ENCODE results near the gene GCGR. TPM values are rescaled to one million over a fixed set of nuclear protein-coding genes. Genes with fewer than 3 reads are reported as not detected.

GCGR gene
- total and polyA plus RNA-seq, 10 of the 15 experiments (the other 5 are each of a cell fraction or from before 2014, with no cell fraction given) = not detected

DNA sequence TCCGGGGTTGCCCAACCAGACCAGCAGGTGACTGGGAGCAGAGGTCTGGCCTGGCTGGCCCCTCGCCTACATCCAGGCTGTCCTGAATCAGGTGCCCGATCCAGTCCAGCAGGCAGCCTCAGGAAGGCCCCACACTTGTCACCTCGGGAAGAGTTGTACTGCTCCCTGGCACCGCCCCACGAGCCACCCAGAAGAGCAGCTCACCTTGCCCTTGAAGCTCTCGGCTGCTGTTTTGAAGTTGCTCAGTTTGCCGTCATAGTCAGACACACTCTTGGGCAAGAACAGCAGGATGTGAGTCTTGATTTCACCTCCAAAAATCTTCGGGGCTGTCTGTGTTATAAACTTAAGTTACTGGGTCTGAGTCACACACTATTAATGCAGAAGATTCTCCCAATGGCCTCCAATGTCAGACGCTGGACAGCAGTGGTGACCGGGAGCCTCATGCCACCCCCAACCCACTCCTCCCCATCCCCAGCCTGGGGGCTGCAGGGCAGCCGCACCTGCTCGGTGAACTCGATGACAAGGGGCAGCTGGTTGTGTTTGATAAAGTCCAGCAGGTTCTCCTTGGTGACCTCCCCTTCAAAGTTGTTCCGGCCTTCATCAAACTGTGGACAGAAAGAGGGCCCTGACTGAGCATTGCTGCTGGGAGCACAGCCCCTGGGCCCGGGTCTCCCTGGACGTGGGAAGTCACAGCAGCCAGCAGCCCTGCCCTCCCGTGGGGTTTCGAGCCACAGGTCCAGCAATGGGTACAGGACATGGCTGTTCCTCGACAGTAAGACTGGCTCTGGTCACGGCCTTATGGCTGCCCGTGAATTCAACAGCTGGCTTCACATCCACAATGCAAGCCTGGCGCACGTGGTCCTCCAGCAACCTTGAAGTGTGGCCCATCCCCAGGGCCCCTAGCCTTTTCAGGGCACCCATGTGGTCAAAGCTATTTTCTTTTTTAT is 43.1 kb downstream of the GCGR start:
- H3K79me2 ChIP-seq (ENCODE audit: control insufficient read depth, insufficient read depth, low read length) = no peaks in the 10 kb centered on the region; the same call in 1 of the 2 replicates
- ATAC-seq (no peak), DNase-seq (ENCODE audit: low read depth, low spot score) (no peak), FAIRE-seq (no peak)
- TF ChIP-seq, protein P1, sequence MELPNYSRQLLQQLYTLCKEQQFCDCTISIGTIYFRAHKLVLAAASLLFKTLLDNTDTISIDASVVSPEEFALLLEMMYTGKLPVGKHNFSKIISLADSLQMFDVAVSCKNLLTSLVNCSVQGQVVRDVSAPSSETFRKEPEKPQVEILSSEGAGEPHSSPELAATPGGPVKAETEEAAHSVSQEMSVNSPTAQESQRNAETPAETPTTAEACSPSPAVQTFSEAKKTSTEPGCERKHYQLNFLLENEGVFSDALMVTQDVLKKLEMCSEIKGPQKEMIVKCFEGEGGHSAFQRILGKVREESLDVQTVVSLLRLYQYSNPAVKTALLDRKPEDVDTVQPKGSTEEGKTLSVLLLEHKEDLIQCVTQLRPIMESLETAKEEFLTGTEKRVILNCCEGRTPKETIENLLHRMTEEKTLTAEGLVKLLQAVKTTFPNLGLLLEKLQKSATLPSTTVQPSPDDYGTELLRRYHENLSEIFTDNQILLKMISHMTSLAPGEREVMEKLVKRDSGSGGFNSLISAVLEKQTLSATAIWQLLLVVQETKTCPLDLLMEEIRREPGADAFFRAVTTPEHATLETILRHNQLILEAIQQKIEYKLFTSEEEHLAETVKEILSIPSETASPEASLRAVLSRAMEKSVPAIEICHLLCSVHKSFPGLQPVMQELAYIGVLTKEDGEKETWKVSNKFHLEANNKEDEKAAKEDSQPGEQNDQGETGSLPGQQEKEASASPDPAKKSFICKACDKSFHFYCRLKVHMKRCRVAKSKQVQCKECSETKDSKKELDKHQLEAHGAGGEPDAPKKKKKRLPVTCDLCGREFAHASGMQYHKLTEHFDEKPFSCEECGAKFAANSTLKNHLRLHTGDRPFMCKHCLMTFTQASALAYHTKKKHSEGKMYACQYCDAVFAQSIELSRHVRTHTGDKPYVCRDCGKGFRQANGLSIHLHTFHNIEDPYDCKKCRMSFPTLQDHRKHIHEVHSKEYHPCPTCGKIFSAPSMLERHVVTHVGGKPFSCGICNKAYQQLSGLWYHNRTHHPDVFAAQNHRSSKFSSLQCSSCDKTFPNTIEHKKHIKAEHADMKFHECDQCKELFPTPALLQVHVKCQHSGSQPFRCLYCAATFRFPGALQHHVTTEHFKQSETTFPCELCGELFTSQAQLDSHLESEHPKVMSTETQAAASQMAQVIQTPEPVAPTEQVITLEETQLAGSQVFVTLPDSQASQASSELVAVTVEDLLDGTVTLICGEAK (IDR thresholded peaks at IDR 0.05; ENCODE audit: borderline replicate concordance) = no peak
- TF ChIP-seq, protein P2, sequence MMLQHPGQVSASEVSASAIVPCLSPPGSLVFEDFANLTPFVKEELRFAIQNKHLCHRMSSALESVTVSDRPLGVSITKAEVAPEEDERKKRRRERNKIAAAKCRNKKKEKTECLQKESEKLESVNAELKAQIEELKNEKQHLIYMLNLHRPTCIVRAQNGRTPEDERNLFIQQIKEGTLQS (IDR thresholded peaks at IDR 0.05; ENCODE audit: borderline replicate concordance, extremely low read depth, low read depth, low read length) = no peak
- TF ChIP-seq TCF3 (IDR thresholded peaks at IDR 0.05; ENCODE audit: borderline replicate concordance, insufficient read depth, low read depth, low read length) (no peak), POLR2A (IDR thresholded peaks at IDR 0.05; ENCODE audit: low read depth, low read length) (peak; percentile 58), RAD21 (IDR thresholded peaks at IDR 0.05; ENCODE audit: insufficient read depth, low read depth, low read length) (no peak)
- TF ChIP-seq, protein P3, sequence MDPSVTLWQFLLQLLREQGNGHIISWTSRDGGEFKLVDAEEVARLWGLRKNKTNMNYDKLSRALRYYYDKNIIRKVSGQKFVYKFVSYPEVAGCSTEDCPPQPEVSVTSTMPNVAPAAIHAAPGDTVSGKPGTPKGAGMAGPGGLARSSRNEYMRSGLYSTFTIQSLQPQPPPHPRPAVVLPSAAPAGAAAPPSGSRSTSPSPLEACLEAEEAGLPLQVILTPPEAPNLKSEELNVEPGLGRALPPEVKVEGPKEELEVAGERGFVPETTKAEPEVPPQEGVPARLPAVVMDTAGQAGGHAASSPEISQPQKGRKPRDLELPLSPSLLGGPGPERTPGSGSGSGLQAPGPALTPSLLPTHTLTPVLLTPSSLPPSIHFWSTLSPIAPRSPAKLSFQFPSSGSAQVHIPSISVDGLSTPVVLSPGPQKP (IDR thresholded peaks at IDR 0.05; ENCODE audit: low read depth, low read length) = no peak
- H3K27ac ChIP-seq (ENCODE audit: control insufficient read depth, insufficient read depth) = no peak overlapping the region
- H3K4me3 ChIP-seq = no peak overlapping the region
- intact Hi-C loops (cut with micrococcal nuclease; ENCODE audit: unreplicated experiment) (no loop called here), in situ Hi-C loops (cut with MboI) (no loop called here)
- no peak overlapping the region for H3K4me2 ChIP-seq (ENCODE audit: control insufficient read depth, insufficient read depth)
- no peaks in the 10 kb centered on the region for H3K9me3 ChIP-seq (replicated peaks; ENCODE audit: control insufficient read depth, insufficient read depth, low read length)
- H2AFZ ChIP-seq (ENCODE audit: control insufficient read depth, low read depth, low read length) = no peak overlapping the region
- SMC1A ChIA-PET (ENCODE audit: uncharacterized antibody, unreplicated experiment) = no interaction called here
- CTCF ChIA-PET = interaction anchor here (0.7 kb wide), 1 partner anchor 23 kb away, joined by 3 read pairs; no protein-coding TSS in a partner anchor
- H3K27me3 ChIP-seq (replicated peaks in 1 of 2; ENCODE audit: control insufficient read depth in 2 of 2, insufficient read depth in 2 of 2, low read length in 1 of 2) = no peaks in the 10 kb centered on the region
- no peaks in the 10 kb centered on the region for H4K20me1 ChIP-seq (ENCODE audit: control insufficient read depth, insufficient read depth)
- BruUV-seq (replicated peaks) = TSS peak; percentile 8
- POLR2A ChIA-PET = interaction anchor here (0.6 kb wide), 1 partner anchor 202 kb away, joined by 3 read pairs; no protein-coding TSS in a partner anchor
- H3K36me3 ChIP-seq (ENCODE audit: control insufficient read depth in 2 of 2, insufficient read depth in 2 of 2, low read length in 1 of 2) = peaks cover 34 to 46% of the 10 kb centered on the region in 2 experiments
- no peaks in the 10 kb centered on the region for H3K4me1 ChIP-seq (ENCODE audit: control insufficient read depth, insufficient read depth, low read length)
- RAD21 ChIA-PET (ENCODE audit: unreplicated experiment) = no interaction called here
- WGBS (ENCODE audit: insufficient coverage, insufficient replicate concordance, low lambda C conversion rate, missing lambda C conversion rate) = 96% methylated on average over 24 of the region's 24 CpGs
- H3K9ac ChIP-seq (ENCODE audit: control insufficient read depth, insufficient read depth, low read length) = no peak overlapping the region
